Small intestine (tissue), 7 donors: Measurements from ENCODE around the gene ZNF316. TPM values are rescaled to one million over a fixed set of nuclear protein-coding genes. Genes with fewer than 3 reads are reported as not detected.
A peak's percentile ranks its signal among the peaks of the same experiment; 100 is the strongest.

Source experiments
- DNase-seq, 2 donors: peaks; one replicate each; pipeline versions ENCODE4 v3.0.0 to v3.0.0-alpha.2; 2013
- FAIRE-seq: peaks from 2 replicates; lab custom pipeline; 2012; peaks lifted over from hg19 to GRCh38; lab: Jason Lieb, UNC
- H3K27ac ChIP-seq, 3 donors: one replicate each; pipeline ENCODE4 v1.5.1; 2013; ENCODE audit warnings: low read length in 2 of 3, mild to moderate bottlenecking in 2 of 3, control low read depth in 1 of 3, inconsistent platforms in 1 of 3, low read depth in 1 of 3, moderate library complexity in 1 of 3
- H3K27me3 ChIP-seq, 3 donors: one replicate each; pipeline ENCODE4 v1.6.1; 2013; ENCODE audit warnings: low read length in 3 of 3, inconsistent platforms in 1 of 3; ENCODE audit not compliant: control insufficient read depth in 3 of 3, insufficient read depth in 3 of 3
- H3K36me3 ChIP-seq, 3 donors: one replicate each; pipeline ENCODE4 v1.6.1; 2013; ENCODE audit warnings: low read length in 3 of 3, inconsistent platforms in 1 of 3, low read depth in 1 of 3, mild to moderate bottlenecking in 1 of 3, moderate library complexity in 1 of 3; ENCODE audit not compliant: control insufficient read depth in 3 of 3, insufficient read depth in 2 of 3
- H3K4me1 ChIP-seq, 3 donors: one replicate each; pipeline ENCODE4 v1.6.1; 2013; ENCODE audit warnings: low read length in 2 of 3, inconsistent platforms in 1 of 3, low read depth in 1 of 3, mild to moderate bottlenecking in 1 of 3, moderate library complexity in 1 of 3; ENCODE audit not compliant: control insufficient read depth in 3 of 3, insufficient read depth in 2 of 3
- H3K4me3 ChIP-seq, 3 donors: one replicate each; pipeline ENCODE4 v1.5.1; 2013; ENCODE audit warnings: low read length in 3 of 3, control low read depth in 1 of 3, inconsistent platforms in 1 of 3, low read depth in 1 of 3, mild to moderate bottlenecking in 1 of 3, moderate library complexity in 1 of 3
- H3K9me3 ChIP-seq, 2 donors: one replicate each; pipeline ENCODE4 v1.6.1; 2013; ENCODE audit warnings: low read depth in 1 of 2, low read length in 1 of 2; ENCODE audit not compliant: control insufficient read depth in 2 of 2, insufficient read depth in 1 of 2
- WGBS, 3 donors: extraction: QIAGEN DNeasy Blood & Tissue Kit; methylation state at CpG; one replicate each; pipeline ENCODE4 v1.1.7; 2013; 5-methylcytosine and 5-hydroxymethylcytosine counted together
- polyA plus RNA-seq, 4 donors: library from polyadenylated mRNA; stranded (reverse) in 3 of 4; unstranded in 1 of 4; fragments of 200-250 nt in 3 of 4; fragments of 120-200 nt in 1 of 4; gene quantifications; one replicate each; pipeline versions ENCODE4 v1.2.1 to v1.2.3, GENCODE V29; 2013
- donor health status: healthy with polysubstance abuse.
- donor health status: control.
- donor health status: control.
- donor health status: Bipolar disorder and iron deficiency.
- donor health status: healthy.

Gene ZNF316
- polyA plus RNA-seq, 4 donors, result 11.6 to 31.4 (median 14.0) TPM

DNA sequence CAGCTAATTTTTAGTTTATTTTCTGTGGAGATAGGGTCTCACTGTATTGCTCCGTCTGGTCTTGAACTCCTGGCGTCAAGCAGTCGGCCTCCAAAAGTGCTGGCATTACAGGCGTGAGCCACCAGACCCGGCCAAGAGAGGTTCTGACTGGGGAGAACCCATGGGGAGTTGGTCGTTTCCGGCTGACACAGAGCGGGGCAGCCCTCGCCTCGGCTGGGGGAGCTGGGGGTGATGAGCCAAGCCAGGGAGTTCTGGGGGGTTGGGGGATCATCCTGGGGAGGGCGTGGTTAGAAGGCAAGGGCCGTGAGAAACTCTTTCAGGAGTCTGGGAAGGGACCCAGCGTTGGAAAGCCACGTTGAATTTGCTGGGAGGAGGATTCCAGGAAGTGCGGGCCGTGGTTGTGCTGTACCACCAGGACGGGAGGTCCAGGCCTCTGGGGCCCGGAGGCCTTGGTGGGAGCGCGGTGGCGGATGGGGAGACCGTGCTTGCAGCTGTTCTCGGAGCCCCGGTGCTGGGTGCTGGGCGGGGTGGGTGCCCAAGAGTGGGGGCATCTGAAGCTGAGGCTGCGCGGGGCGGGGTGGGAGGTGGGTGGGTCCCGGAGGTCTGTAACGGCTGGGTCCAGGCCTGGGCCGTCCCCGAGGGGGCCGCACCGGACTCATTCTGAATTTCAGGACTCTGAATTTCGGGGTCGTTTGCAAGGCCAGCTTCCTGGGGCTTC lies 30.1 kb upstream of the ZNF316 start:
- Histone ChIP-seq H3K27me3 (no peaks in the 10 kb centered on the region), H3K36me3 (peaks cover 5 to 64% (median 6%) of the 10 kb centered on the region in 3 donors), H3K4me1 (no peaks in the 10 kb centered on the region), H3K27ac (no peak overlapping the region), H3K4me3 (no peak overlapping the region), H3K9me3 (no peaks in the 10 kb centered on the region)
- DNase-seq (no peak), FAIRE-seq (no peak)
- WGBS, 3 donors, result 92 to 95% (median 94%) methylated on average over 30 to 36 of the region's 36 CpGs

DNA sequence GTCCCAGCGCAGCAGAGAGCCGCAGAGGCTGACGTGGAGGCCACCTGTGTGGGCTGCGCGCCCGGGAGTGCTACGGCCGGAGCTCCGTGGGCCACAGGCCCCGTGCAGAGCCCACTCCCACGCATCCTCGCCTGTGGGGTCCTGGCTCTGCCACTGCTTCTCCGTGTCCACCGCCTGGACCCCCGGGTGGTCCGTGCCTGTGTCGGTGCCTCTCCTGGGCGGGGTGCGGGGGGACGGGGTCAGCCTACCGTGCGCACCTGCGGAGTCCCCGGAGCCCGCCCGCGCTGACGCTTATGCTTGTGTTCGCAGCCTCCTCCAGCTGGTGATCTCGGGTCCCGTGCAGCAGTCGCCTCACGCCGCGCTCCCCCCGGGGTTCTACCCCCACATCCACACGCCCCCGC lies 29.5 kb upstream of the ZNF316 start:
- Histone ChIP-seq H3K9me3 (no peaks in the 10 kb centered on the region), H3K27me3 (no peaks in the 10 kb centered on the region), H3K4me1 (no peaks in the 10 kb centered on the region), H3K36me3 (peaks cover 5 to 58% (median 6%) of the 10 kb centered on the region in 3 donors), H3K4me3 (no peak overlapping the region), H3K27ac (no peak overlapping the region)
- FAIRE-seq (no peak), DNase-seq (no peak)
- 93 to 96% (median 95%) methylated on average over 35 to 38 of the region's 38 CpGs for WGBS, 3 donors

DNA sequence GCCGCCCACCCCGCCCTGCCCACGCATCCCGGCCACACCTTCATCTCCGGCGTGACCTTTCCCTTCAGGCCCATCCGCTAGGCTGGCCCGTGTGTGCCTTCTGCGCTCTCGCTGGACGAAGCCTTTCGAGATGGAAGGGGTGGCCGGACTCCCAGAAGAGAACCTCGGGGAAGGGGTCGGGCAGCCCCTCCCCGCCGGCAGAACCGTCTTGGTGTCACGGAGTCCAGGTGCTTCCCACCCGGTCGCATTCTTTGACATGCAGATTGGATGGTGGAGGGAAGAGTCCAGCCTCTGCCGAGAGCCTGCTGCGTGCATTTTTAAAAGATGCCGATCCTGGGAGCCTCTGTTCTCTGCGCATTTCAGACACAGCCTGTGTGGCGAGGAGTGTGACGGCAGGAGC lies 29.0 kb upstream of the ZNF316 start:
- Histone ChIP-seq H3K9me3 (no peaks in the 10 kb centered on the region), H3K27ac (no peak overlapping the region), H3K36me3 (peaks cover 5 to 53% (median 6%) of the 10 kb centered on the region in 3 donors), H3K4me1 (no peaks in the 10 kb centered on the region), H3K27me3 (no peaks in the 10 kb centered on the region), H3K4me3 (no peak overlapping the region)
- WGBS, 3 donors, result 89 to 96% (median 94%) methylated on average over 27 of the region's 27 CpGs
- FAIRE-seq (no peak), DNase-seq (no peak)

DNA sequence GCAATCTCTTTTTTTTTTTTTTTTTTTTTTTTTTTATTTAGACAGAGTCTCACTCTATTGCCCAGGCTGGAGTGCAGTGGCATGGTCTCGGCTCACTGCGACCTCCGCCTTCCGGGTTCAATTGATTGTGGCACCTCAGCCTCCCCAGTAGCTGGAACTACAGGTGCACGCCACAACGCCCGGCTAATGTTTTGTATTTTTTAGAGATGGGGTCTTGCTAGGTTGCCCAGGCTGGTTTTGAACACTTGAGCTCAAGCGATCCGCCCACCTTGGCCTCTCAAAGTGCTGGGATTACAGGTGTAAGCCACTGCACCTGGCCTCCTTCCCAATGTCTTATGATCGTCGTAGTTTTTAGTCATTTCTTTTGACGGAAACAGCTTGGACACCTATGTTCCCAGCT lies 28.3 kb upstream of the ZNF316 start:
- H3K9me3 ChIP-seq, result no peaks in the 10 kb centered on the region
- H3K27me3 ChIP-seq, result no peaks in the 10 kb centered on the region
- DNase-seq (no peak), FAIRE-seq (no peak)
- H3K4me3 ChIP-seq, result no peak overlapping the region
- H3K4me1 ChIP-seq, result no peaks in the 10 kb centered on the region
- H3K27ac ChIP-seq, result no peak overlapping the region
- H3K36me3 ChIP-seq, result peaks cover 5 to 47% (median 6%) of the 10 kb centered on the region in 3 donors
- WGBS, 3 donors, result 94 to 95% (median 95%) methylated on average over 12 of the region's 12 CpGs

DNA sequence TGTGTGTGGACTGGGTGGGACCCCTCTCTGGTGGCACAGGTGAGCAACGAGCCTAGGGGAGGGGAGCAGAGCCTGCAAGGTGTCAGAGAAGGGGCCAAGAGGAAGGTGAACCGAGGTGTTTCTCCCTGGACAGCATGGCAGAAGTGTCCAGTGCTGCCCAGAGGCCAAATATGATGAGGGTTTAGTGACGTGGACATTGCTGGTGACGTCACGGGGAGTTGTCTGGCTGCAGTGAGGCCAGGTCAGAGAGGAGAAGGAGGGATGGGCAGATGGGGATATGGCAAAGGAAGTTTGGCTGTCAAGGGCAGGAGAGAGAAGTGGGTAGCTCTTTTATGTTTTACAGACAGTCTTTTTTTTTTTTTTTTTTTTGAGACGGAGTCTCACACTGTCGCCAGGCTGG lies 24.3 kb upstream of the ZNF316 start:
- DNase-seq (no peak), FAIRE-seq (no peak)
- peaks cover 0 to 8% (median 3%) of the 10 kb centered on the region in 3 donors for H3K27me3 ChIP-seq
- no peak overlapping the region for H3K27ac ChIP-seq
- peaks cover 3 to 23% (median 5%) of the 10 kb centered on the region in 3 donors for H3K36me3 ChIP-seq
- no peaks in the 10 kb centered on the region for H3K9me3 ChIP-seq
- 49 to 69% (median 58%) methylated on average over 5 to 7 of the region's 7 CpGs for WGBS, 3 donors
- H3K4me1 ChIP-seq, result peaks cover 0 to 7% (median 0%) of the 10 kb centered on the region in 3 donors
- no peak overlapping the region for H3K4me3 ChIP-seq

DNA sequence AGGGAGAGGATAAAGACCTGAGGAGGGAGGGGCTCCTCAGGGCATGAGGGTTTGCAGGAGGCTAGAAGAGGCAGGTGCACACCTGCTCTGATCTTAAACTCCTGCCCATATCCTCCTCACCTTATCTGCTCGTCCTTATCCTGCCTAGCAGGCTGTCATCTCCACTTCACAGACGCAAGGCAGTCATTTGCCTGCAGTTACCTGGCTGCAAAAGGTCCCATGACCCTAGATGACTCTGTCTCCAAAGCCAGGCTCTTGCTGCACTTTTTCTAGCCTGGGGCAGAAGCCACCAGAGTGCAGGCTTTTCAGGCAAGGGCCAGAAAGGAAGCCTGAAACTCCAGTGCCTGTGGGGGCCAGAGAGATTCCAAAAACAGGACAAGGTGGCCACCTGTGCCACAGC lies 23.4 kb upstream of the ZNF316 start:
- no peaks in the 10 kb centered on the region for H3K9me3 ChIP-seq
- WGBS, 3 donors, result 0 to 30% (median 12%) methylated on average over 2 of the region's 2 CpGs
- peaks cover 0 to 7% (median 0%) of the 10 kb centered on the region in 3 donors for H3K4me1 ChIP-seq
- H3K4me3 ChIP-seq, result no peak overlapping the region
- no peak for DNase-seq
- H3K27ac ChIP-seq, result no peak overlapping the region
- no peak for FAIRE-seq
- H3K27me3 ChIP-seq, result peaks cover 0 to 8% (median 3%) of the 10 kb centered on the region in 3 donors
- H3K36me3 ChIP-seq, result peaks cover 0 to 16% (median 0%) of the 10 kb centered on the region in 3 donors

DNA sequence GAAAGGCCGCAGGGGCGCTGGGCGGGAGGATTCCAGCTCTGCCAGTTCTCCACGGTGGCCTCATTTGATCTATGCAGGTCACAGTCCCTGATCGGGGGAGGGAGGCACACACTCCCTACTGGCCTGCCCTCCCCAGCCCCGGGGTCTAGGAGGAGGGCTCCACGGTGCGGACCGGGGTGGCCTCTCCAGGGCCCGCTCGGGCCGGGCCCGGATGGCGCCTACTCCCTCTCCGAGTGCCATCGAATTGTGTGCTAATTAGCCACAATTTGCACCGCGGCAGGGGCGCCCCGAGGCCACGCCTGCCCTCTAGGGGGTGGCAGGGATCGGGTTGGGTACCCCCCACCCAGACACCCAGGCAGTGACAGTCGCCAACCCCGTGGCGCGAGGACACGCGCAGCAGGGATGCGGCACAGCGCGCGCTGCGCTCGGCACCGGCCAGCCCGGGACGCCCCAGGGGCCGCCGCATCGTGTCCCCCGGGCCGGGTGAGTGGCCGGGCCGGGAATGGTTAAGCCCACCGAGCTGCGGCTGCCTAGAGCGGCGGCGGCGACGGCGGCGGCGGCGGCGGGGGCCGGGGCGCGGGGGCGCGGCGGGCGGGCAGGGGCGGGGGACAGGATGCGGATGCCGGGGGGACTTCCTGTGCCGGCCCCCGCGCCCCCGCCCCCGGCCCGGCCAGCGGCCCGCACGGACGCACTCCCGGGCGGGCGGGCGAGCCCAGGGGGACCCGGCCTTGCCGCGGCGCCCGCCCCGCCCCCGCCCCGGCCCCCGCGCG lies 22.0 kb upstream of the ZNF316 start, which contains the start of gene ZNF853:
ZNF853 (plus strand) TSS at position 658 of the 770 bp plus-strand sequence. CDS start 565 bp downstream, outside the sequence.
- Histone ChIP-seq H3K4me1 (peaks cover 0 to 7% (median 0%) of the 10 kb centered on the region in 3 donors), H3K27me3 (peaks cover 0 to 8% (median 3%) of the 10 kb centered on the region in 3 donors), H3K9me3 (no peaks in the 10 kb centered on the region), H3K36me3 (peaks cover 0 to 8% (median 0%) of the 10 kb centered on the region in 3 donors), H3K27ac (no peak within 1 kb of the TSS), H3K4me3 (peak within 1 kb of the TSS; percentile 39 to 60 (median 56))
- WGBS, 3 donors, result 3 to 12% (median 10%) methylated on average over 20 to 91 of the region's 91 CpGs
- FAIRE-seq (no peak), DNase-seq (peak in 1 of 2 donors; percentile 44)
